PFSK-1 (cell line): ENCODE results near the gene RGS19.

Source experiments
- FOXP2 ChIP-seq: optimal IDR thresholded peaks from 2 replicates; pipeline ENCODE3; 2011; ENCODE audit warnings: borderline replicate concordance, control low read depth, inconsistent platforms; ENCODE audit not compliant: insufficient read depth; ENCODE audit errors: extremely low read length, extremely low read depth
- POLR2AphosphoS5 ChIP-seq: IDR thresholded peaks from 2 replicates; pipeline ENCODE4 v1.6.1; 2012; ENCODE audit warnings: low read depth, mild to moderate bottlenecking, control low read depth, low read length, moderate library complexity
- REST ChIP-seq, 2 experiments: IDR thresholded peaks; 2 replicates each; pipeline versions ENCODE4 v1.6.1 to v1.8.0; 2011 to 2012; ENCODE audit warnings: low read depth in 2 of 2, low read length in 2 of 2, control low read depth in 1 of 2, inconsistent platforms in 1 of 2, mild to moderate bottlenecking in 1 of 2, moderate library complexity in 1 of 2; ENCODE audit not compliant: insufficient read depth in 1 of 2
- SIN3A ChIP-seq: IDR thresholded peaks from 2 replicates; pipeline ENCODE4 v1.6.1; 2012; ENCODE audit warnings: mild to moderate bottlenecking, low read length, moderate library complexity, borderline replicate concordance; ENCODE audit not compliant: insufficient read depth
- TAF1 ChIP-seq: IDR thresholded peaks from 2 replicates; pipeline ENCODE4 v1.6.1; 2012; ENCODE audit warnings: low read length, control low read depth, borderline replicate concordance; ENCODE audit not compliant: insufficient read depth

The RGS19 gene

GRCh38 chr20:64110411-64111068 lies 31.2 kb upstream of the RGS19 start:
- no peak for TF ChIP-seq SIN3A
- no peak for TF ChIP-seq TAF1
- TF ChIP-seq POLR2AphosphoS5: no peak
- no peak for TF ChIP-seq REST (IDR thresholded peaks at IDR 0.05; ENCODE audit: insufficient read depth in 1 of 2, low read depth in 2 of 2, low read length in 2 of 2)
- no peak for TF ChIP-seq FOXP2

- TF ChIP-seq TAF1 (no peak), POLR2AphosphoS5 (no peak), REST (IDR thresholded peaks at IDR 0.05; ENCODE audit: insufficient read depth in 1 of 2, low read depth in 2 of 2, low read length in 2 of 2) (no peak), FOXP2 (no peak), SIN3A (no peak)
Measured at GRCh38 chr20:64109831-64110391, 30.6 kb upstream of the RGS19 start.

- TF ChIP-seq POLR2AphosphoS5: no peak
- no peak for TF ChIP-seq SIN3A
- TF ChIP-seq REST (IDR thresholded peaks at IDR 0.05; ENCODE audit: insufficient read depth in 1 of 2, low read depth in 2 of 2, low read length in 2 of 2): no peak
- no peak for TF ChIP-seq TAF1
Measured at GRCh38 chr20:64108731-64109681, 29.7 kb upstream of the RGS19 start.

- no peak for TF ChIP-seq SIN3A
- TF ChIP-seq POLR2AphosphoS5: no peak
- no peak for TF ChIP-seq TAF1
- TF ChIP-seq FOXP2: no peak
- TF ChIP-seq REST (IDR thresholded peaks at IDR 0.05; ENCODE audit: insufficient read depth in 1 of 2, low read depth in 2 of 2, low read length in 2 of 2): no peak
Measured at GRCh38 chr20:64107736-64108457, 28.6 kb upstream of the RGS19 start.
